HepG2 (cell line): ENCODE results near the gene LCK. TPM values are rescaled to one million over a fixed set of nuclear protein-coding genes. Genes with fewer than 3 reads are reported as not detected.

Source experiments
- CTCF ChIP-seq: sonication (generic); formaldehyde crosslinking; IDR thresholded peaks from 2 replicates; pipeline ENCODE4 v1.5.0; 2020; ENCODE audit warnings: mild to moderate bottlenecking, missing genetic modification reagents, moderate library complexity
- KDM6A ChIP-seq: IDR thresholded peaks from 2 replicates; pipeline ENCODE4 v1.6.1; 2016; ENCODE audit warnings: low read depth
- MEF2D ChIP-seq: sonication (generic); formaldehyde crosslinking; IDR thresholded peaks from 2 replicates; pipeline ENCODE4 v1.5.1; 2020; ENCODE audit warnings: mild to moderate bottlenecking, missing genetic modification reagents
- XBP1 ChIP-seq: sonication (generic); formaldehyde crosslinking; IDR thresholded peaks from 2 replicates; pipeline ENCODE4 v1.5.0; 2020; ENCODE audit warnings: missing genetic modification reagents
- ZBTB26 ChIP-seq: IDR thresholded peaks from 2 replicates; pipeline ENCODE4 v1.6.1; 2016; ENCODE audit warnings: missing compliant biosample characterization, missing genetic modification reagents, borderline replicate concordance
- ZNF276 ChIP-seq: sonication (generic); formaldehyde crosslinking; IDR thresholded peaks from 2 replicates; pipeline ENCODE4 v1.4.0; 2020; ENCODE audit warnings: mild to moderate bottlenecking, low read depth, missing genetic modification reagents
- ZNF747 ChIP-seq: sonication (generic); formaldehyde crosslinking; IDR thresholded peaks from 2 replicates; pipeline ENCODE4 v1.8.1; 2023; ENCODE audit warnings: missing genetic modification reagents, mild to moderate bottlenecking, borderline replicate concordance
- ZNF770 ChIP-seq: sonication (generic); formaldehyde crosslinking; IDR thresholded peaks from 2 replicates; pipeline ENCODE4 v1.5.0; 2020; ENCODE audit warnings: mild to moderate bottlenecking, missing genetic modification reagents
- polyA plus RNA-seq, 8 experiments: library from polyadenylated mRNA; depleted of rRNA in 3 of 8; stranded (reverse) in 7 of 8; unstranded in 1 of 8; fragments of >200 nt; fragmentation: Illumina TruSeq in 4 of 8; extraction: Trizol in 4 of 8; gene quantifications; 2 replicates each; pipeline versions ENCODE4 v1.2.1 to v1.2.3, GENCODE V29; 2011 to 2016; ENCODE audit warnings: low read depth in 4 of 8, missing spikeins in 1 of 8, mixed read lengths in 1 of 8; ENCODE audit not compliant: insufficient read depth in 1 of 8
- total RNA-seq, 5 experiments: library from RNA; depleted of rRNA; stranded (reverse); fragments of >200 nt; fragmentation: Illumina TruSeq; extraction: Trizol; gene quantifications; 2 replicates each; pipeline ENCODE4 v1.2.3, GENCODE V29; 2016; ENCODE audit warnings: low read depth in 1 of 5

LCK gene
- total and polyA plus RNA-seq, 2 of the 13 experiments (the other 11 are each of a cell fraction or from before 2014, with no cell fraction given): 0.93 to 1.8 TPM

GRCh38 chr1:32242341-32242851 lies 8.7 kb upstream of the LCK start (continued):
- TF ChIP-seq MEF2D (CRISPR knock-in tag) (no peak), CTCF (CRISPR knock-in tag) (peak; percentile 61), KDM6A (no peak), ZNF276 (CRISPR knock-in tag) (peak; percentile 100), ZNF747 (CRISPR knock-in tag) (no peak), ZBTB26 (CRISPR knock-in tag) (no peak), ZNF770 (CRISPR knock-in tag) (no peak), XBP1 (CRISPR knock-in tag) (no peak)
